G401 (cell line): ENCODE measurements around the gene UNC13B. TPM values are rescaled to one million over a fixed set of nuclear protein-coding genes. Genes with fewer than 3 reads are reported as not detected.
"Not testable (repeated sequence)": the region's sequence is repeated elsewhere in the genome, so short reads cannot be mapped to it uniquely, and the experiment has no call there.

Source experiments
- DNase-seq: peaks from one replicate; pipeline ENCODE4 v3.0.0-alpha.2; 2015; ENCODE audit warnings: low spot score
- in situ Hi-C: cut with HindIII; loops from 2 replicates; pipeline ENCODE4 v1.10.0; 2016; ENCODE audit warnings: low sequenced_read_pairs, mixed read lengths
- total RNA-seq: library from RNA; depleted of rRNA; stranded (reverse); fragments of >200 nt; shearing (Covaris generic); gene quantifications from 2 replicates; pipeline ENCODE4 v1.2.3, GENCODE V29; 2014

Gene UNC13B
- total RNA-seq, 1 experiment from 2014 or later = 10.3 TPM

- in situ Hi-C loops = no loop called here
- no peak for DNase-seq
Measured at GRCh38 chr9:35397216-35397698, 235.4 kb downstream of the UNC13B start.

DNA sequence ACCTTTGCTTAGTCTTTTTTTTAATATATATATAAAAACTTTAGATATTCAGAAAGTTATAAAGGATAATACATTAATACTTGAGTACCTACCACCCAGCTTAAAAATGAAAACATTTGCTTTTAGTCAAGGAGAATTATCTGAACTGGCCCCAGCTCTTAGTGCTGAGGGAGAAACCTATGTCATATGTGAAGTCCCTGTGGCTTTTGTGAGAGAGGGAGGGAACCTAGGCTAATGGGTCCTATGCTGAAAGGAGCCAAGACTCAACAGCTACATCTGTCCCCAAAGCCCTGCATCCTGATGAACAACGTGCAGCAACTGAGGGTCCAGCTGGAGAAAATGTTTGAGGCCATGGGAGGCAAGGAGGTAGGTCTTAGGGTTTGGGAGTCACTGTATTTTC is 236.1 kb downstream of the UNC13B start:
- in situ Hi-C loops = no loop called here

GRCh38 chr9:35398651-35399335 is 237.0 kb downstream of the UNC13B start:
- DNase-seq = no peak
- in situ Hi-C loops = no loop called here

More for the DNA sequence above, 236.1 kb downstream of the UNC13B start:
- no peak for DNase-seq

DNA sequence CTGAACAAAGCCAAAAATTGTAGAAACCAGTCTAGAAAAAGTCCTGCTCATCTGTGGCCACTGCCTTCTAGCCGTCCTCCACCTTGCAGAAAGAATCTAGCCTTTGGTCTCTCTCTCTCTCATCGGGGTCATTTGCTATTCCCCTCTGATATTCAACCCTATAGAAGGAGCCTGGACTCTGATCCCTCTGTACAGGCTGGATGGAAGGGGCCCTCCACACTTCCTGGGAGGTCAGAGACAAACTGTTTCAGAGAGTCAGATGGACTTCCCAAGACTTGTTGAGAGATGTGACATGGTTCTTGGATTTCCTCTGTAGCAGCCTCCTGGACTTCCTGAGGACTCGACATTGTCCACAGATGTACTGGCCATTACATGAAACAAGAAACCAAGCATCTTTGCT is 243.1 kb downstream of the UNC13B start:
- DNase-seq = no peak
- in situ Hi-C loops = no loop called here

DNA sequence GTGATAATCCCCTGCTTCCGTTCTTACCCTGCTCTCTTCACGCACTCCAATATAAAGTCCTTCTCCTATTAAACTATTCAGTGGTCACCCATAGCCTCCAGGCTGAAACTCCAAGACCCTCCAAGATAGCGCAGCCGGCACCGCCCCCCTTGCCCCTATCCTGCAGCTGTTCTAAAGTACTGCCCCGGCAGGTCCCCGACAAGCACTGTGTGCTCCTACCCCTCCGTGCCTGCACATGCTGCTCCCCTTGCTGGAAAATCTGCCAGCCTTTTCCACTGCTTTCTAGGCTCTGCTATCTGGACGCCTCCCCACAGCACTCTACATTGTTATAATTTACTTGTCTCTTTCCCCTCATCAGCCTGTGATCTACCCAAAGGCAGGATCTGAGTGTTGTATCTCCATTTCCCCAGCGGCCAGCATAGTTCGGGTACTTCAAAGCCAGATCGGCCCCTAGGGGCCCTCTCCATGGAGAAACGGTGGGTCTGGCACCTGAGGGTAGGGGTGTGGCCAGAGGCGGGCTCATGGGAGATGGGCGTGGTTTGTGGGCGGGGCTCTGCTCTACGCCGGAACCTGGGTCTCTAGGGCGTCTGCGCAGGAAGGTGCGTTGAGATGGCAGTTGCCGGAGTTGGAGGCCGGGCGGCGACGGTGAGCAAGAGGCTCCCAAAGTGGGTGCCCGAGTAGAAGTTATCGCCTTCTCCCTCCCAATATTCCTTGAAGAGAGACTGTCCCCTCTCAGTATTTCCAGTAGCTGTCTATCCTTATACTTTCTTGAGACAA is 244.6 kb downstream of the UNC13B start:
- in situ Hi-C loops = no loop called here
- DNase-seq = no peak

DNA sequence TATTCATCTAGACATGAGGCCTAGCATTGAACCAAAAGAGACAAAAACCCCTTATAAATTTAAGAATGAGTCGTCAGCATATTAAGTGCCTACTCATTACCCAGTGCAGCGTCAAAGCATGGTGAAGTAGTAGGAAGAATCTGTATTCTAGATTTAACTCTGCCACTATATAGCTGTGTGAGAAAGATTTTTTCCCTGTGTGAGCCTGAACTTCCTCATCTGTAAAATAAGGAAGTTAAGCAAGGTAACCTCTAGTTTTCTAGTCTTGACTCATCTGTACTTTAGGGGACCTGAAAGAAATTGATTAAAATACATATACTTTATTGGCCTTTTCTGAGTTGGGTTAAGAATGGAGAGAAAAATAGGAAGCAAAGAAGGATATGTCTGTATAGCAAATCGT is 246.0 kb downstream of the UNC13B start:
- in situ Hi-C loops = no loop called here
- no peak for DNase-seq

DNA sequence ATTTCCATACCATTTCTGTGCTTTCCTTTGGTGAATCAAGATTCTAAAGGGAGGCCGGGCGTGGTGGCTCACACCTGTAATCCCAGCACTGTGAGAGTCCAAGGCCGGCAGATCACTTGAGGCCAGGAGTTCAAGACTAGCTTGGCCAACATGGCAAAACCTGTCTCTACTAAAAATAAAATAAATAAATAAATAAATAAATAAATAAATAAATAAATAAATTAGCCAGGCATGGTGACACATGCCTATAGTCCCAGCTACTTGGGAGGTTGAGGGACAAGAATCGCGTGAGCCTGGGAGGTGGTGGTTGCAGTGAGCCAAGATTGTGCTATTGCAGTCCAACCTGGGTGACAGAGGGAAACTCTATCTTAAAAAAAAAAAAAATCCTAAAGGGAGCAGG is 247.6 kb downstream of the UNC13B start:
- in situ Hi-C loops, DNase-seq: not testable (repeated sequence)

DNA sequence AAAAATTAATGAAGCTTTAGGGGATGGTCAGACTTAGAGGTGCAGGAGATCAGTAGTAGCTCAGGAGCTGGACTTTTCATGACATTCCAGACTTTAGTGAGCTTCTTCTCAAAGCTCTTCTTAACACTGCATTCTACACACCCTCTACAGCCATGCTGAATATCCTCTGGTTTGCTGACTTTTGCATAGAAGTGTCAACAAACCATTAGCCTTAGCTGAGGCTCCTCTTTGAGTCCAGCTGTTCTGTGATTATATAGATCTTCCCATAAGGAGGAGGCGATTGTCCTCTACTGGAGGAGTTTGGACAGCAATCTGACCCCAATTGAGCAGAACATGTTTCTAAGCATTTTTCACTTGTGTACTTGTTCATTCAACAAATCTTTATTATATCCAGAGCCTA is 253.1 kb downstream of the UNC13B start:
- no peak for DNase-seq
- in situ Hi-C loops = no loop called here

DNA sequence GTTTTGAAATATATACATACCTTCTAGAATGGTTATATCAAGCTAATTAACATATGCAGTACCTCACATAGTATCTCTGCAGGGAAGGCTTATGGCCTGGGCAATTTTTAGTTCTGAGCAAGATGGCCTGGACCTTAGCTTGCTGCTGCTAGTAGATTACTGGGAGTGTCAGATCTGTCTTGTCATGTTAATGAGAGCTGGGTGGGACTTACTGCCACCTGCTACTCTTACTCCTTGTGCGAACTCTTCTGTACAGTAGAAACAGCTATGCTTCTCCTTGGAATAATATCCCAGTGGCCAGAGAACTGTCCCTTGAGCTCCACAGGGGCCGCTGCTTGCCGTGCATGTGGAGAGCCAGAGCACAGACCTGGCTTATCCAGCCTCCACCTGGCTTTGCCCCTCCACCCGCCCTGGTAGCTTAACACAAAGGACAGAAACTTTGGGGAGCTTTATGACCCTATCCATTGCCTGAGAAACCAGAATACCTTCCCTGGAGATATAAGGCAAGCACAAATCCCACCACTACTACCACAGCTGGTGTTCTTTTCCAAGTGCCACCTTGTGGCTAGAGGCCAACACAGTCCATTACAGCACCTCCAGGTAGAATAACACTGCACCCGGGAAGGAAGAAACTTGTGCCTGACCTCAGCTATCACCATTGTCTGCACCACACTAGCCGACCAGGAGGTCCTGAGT is 253.7 kb downstream of the UNC13B start:
- no peak for DNase-seq
- in situ Hi-C loops = no loop called here

DNA sequence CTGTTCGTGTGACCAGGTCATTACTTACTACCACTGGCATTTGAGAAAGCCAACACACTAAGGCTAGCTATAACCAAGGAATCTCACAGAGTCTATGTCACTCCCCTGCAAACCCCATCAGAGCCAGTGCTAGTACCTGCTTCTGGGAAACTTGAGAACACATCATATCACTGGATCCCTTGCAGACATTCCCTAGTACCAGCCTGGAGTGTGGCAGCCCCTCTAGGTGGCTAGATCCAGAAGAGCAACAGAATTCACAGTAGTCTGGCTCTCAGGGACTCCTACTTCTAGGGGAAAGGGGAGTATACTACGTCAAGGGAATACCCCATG is 254.3 kb downstream of the UNC13B start:
- in situ Hi-C loops = no loop called here
- no peak for DNase-seq

DNA sequence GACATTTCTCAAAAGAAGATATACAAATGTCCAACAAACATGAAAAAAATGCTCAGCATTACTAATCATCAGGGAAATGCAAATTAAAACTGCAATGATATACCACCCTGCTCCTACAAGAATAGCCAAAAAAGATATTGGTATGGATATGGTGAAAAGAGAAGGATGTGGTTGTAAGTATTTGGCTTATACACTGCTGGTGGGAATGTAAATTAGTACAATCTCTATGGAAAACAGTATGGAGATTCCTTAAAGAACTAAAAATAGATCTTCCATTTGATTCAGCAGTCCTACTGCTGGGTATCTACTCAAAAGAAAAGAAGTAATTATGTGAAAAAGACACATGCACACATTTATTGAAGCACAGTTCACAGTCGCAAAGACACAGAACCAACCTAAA is 260.5 kb downstream of the UNC13B start:
- no peak for DNase-seq
- in situ Hi-C loops = no loop called here

DNA sequence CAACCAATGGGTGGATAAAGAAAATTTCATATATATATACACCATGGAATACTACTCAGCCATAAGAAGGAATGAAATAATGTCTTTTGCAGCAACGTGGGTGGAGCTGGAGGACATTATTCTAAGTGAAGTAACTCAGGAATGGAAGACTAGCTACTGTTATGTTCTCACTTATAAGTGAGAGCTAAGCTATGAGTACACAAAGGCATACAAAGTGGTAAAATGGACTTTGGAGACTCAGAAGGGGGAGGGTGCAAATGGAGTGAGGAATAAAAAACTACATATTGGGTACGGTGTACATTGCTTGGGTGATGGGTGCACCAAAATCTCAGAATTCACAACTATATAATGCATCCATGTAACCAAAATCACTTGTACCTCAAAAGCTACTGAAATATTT is 260.9 kb downstream of the UNC13B start:
- in situ Hi-C loops = no loop called here

GRCh38 chr9:35423499-35423898 is 261.7 kb downstream of the UNC13B start:
- DNase-seq = no peak
- in situ Hi-C loops = no loop called here

More for the DNA sequence above, 260.9 kb downstream of the UNC13B start:
- DNase-seq = no peak

GRCh38 chr9:35424356-35425352 is 262.8 kb downstream of the UNC13B start:
- in situ Hi-C loops = no loop called here

GRCh38 chr9:35426627-35427026 is 264.8 kb downstream of the UNC13B start:
- in situ Hi-C loops = no loop called here
- no peak for DNase-seq

More at GRCh38 chr9:35424356-35425352, 262.8 kb downstream of the UNC13B start:
- DNase-seq = no peak

GRCh38 chr9:35431467-35431866 is 269.7 kb downstream of the UNC13B start:
- in situ Hi-C loops = no loop called here

DNA sequence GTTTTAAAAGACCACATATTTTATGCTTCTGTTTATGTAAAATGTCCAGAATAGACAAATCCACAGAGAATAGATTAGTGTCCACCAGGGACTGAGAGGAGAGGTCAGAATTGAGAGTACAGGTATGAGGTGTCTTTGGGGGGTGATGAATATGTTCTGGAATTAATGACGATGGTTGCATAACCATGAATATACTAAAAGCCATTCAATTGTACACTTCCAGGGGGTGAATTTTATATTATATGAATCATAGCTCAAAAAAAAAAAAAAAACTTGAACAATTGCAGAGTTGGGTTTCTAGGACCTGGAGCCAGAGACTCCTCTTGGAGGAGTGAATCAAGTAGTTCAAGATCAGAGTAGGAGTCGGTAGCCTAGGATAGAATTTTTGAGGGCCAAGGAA is 270.3 kb downstream of the UNC13B start:
- DNase-seq = no peak
- in situ Hi-C loops = no loop called here

More at GRCh38 chr9:35431467-35431866, 269.7 kb downstream of the UNC13B start:
- DNase-seq = no peak

GRCh38 chr9:35436933-35437332 is 275.1 kb downstream of the UNC13B start:
- no peak for DNase-seq
- in situ Hi-C loops = no loop called here

DNA sequence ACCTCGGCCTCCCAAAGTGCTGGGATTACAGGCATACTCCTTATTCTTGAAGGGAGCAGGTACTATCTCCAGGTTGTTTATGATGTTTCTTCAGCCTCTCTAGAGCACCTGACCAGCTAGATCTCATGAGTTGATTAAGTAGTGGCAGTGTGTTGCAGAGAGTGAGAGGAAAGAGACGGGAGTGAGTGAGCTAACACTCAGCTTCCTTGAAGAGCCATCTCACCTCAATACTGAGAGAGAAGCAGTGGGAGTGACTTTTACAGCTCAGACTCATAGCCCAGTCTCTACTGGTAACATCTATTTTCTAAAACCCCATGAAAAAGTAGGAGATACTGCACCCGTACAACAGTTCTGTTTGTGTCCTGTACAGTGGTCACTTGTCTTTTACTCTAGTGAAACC is 284.2 kb downstream of the UNC13B start:
- in situ Hi-C loops = no loop called here
- DNase-seq = no peak
